ENCODE results near the gene FBXO39. TPM values are rescaled to one million over a fixed set of nuclear protein-coding genes. Genes with fewer than 3 reads are reported as not detected.

Gene FBXO39
- total RNA-seq, 4 donors from 2014 or later, result not detected

DNA sequence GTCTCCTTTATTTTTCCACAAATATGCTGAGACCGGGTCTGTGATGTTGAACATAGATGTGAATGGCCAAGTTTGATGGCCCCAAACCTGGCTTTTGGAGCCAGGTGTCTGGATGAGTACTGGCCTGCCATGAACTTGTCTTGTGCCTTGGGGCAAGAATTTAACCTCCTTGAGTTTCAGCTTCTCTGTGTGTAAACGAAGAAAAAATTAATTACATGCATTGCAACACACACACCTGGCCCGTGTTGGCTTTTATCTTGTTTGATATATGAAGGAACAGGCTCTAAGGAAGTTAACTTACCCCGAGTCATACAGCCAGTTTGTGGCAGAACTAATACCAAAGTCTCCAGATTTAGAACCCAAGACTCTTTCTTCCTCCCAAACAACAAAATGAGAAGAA is 13.1 kb downstream of the FBXO39 start:
- TF ChIP-seq EP300 (IDR thresholded peaks at IDR 0.05; ENCODE audit: low read depth), result no peak
- TF ChIP-seq CTCF (IDR thresholded peaks at IDR 0.05), result no peak
- TF ChIP-seq POLR2AphosphoS5 (IDR thresholded peaks at IDR 0.05), result no peak
- no peaks in the 10 kb centered on the region for H3K9me3 ChIP-seq
- intact Hi-C loops (cut with DNase I; ENCODE audit: low total_unique reads) (no loop called here), in situ Hi-C loops (cut with MboI; ENCODE audit: low pct_ligation_motif_present in 1 of 4, low pct_unique_long_range_greater_than_20kb in 1 of 4, low sequenced_read_pairs in 3 of 4) (loop anchor here in 1 of 4 donors (25.0 kb wide), 1 partner anchor 102 kb away; no protein-coding TSS in a partner anchor)
- peaks cover 75% of the 10 kb centered on the region for H3K27me3 ChIP-seq
- H3K27ac ChIP-seq, result no peak overlapping the region
- no peak for DNase-seq
- H3K4me3 ChIP-seq, result no peak overlapping the region
- H3K4me1 ChIP-seq, result no peaks in the 10 kb centered on the region
- WGBS, 2 donors (ENCODE audit: low coverage in 1 of 2), result 29 to 56% methylated on average over 1 to 4 of the region's 4 CpGs
- H3K36me3 ChIP-seq, result no peaks in the 10 kb centered on the region

DNA sequence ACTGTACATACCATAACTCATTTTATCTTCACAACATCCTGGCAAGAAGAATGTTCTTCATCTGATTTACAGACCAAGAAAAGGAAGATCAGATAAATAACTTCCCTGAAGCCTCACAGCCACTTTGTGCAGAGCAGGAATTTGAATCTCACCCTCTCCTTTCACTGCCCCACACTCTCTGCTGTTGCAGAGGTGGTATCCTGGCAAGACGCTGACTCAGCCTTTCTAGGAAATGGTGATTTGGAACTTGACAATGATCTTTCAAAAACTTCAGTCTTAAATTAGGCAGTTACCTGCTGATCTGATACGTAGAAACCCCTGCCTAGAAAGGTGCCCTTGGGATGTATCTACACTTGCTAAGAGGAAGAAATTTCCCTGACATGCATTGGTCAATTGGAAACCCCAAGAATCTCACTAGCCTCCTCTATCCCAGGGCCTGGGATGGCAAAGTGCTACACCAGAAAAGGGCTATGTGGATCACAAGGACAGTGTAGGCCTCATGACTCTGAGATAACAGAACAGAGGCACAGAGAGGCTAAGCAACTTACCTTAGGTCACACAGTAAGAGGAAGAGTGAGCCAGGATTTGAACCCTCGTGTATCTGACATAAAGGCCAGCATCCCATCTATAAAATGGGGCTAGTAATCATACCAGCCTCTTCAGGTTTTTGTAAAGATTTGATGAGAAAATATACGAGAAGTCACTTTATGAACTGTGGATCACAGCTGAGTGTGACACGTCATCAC is 17.9 kb downstream of the FBXO39 start:
- Histone ChIP-seq H3K27me3 (peaks cover 53% of the 10 kb centered on the region), H3K4me3 (no peak overlapping the region), H3K27ac (no peak overlapping the region), H3K36me3 (no peaks in the 10 kb centered on the region), H3K9me3 (no peaks in the 10 kb centered on the region), H3K4me1 (no peaks in the 10 kb centered on the region)
- WGBS, 2 donors (ENCODE audit: low coverage in 1 of 2), result 70 to 88% methylated on average over 3 to 5 of the region's 5 CpGs
- no peak for DNase-seq
- in situ Hi-C loops (cut with MboI; ENCODE audit: low pct_ligation_motif_present in 1 of 4, low pct_unique_long_range_greater_than_20kb in 1 of 4, low sequenced_read_pairs in 3 of 4), result loop anchor here in 1 of 4 donors (25.0 kb wide), 1 partner anchor 107 kb away; no protein-coding TSS in a partner anchor
- intact Hi-C loops (cut with DNase I; ENCODE audit: low total_unique reads), result no loop called here
- TF ChIP-seq CTCF (IDR thresholded peaks at IDR 0.05), result no peak
- TF ChIP-seq POLR2AphosphoS5 (IDR thresholded peaks at IDR 0.05), result no peak
- TF ChIP-seq EP300 (IDR thresholded peaks at IDR 0.05; ENCODE audit: low read depth), result no peak
- no peak for TF ChIP-seq POLR2A (IDR thresholded peaks at IDR 0.05)

DNA sequence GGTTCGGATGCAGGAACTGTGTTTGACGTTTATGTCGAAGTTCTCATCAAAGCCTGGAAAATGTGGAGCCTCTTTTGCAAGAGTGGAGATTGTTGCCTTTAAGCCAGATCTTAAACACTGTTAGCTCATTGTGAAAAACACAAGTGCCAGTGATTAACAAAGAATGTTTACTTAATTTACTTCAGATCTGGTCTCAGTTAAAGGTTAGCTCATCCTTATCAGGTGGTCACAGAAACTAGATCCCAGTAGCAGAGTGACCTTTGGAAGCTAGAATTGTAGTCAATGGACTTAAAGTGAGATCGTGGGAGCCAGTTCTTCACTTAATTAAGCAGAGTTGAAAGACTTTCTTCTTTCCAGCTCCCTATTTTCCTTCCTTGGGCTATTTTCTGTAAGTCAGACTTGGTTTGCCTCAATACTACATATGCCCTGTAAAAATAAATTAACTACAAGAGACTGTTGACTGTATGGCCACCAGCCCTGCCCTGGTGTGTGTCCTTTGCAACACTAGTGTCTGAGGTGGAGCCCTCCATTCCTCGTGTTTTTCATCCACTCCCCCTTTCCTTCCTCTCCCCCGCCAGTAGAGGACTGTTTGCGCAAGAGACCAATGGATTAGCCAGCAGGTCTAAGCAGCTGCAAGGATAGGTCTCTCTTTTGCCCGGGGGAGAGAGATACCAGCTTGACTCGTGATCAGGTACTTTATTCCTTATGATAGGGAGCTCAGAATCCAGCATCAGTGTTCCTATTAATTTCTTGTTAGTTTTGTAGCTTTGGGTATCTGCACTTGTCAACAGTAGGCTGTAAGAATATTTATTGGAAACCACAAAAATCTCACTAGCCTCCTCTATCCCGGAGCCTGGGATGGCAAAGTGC is 20.2 kb downstream of the FBXO39 start:
- in situ Hi-C loops (cut with MboI; ENCODE audit: low pct_ligation_motif_present in 1 of 4, low pct_unique_long_range_greater_than_20kb in 1 of 4, low sequenced_read_pairs in 3 of 4), result loop anchor here in 1 of 4 donors (25.0 kb wide), 1 partner anchor 109 kb away; no protein-coding TSS in a partner anchor
- intact Hi-C loops (cut with DNase I; ENCODE audit: low total_unique reads), result no loop called here
- H3K27me3 ChIP-seq, result peaks cover 34% of the 10 kb centered on the region
- no peak overlapping the region for H3K27ac ChIP-seq
- no peaks in the 10 kb centered on the region for H3K4me1 ChIP-seq
- H3K36me3 ChIP-seq, result no peaks in the 10 kb centered on the region
- no peaks in the 10 kb centered on the region for H3K9me3 ChIP-seq
- H3K4me3 ChIP-seq, result no peak overlapping the region
- TF ChIP-seq POLR2A (IDR thresholded peaks at IDR 0.05) (no peak), POLR2AphosphoS5 (IDR thresholded peaks at IDR 0.05) (no peak), CTCF (IDR thresholded peaks at IDR 0.05) (no peak), EP300 (IDR thresholded peaks at IDR 0.05; ENCODE audit: low read depth) (no peak)
- WGBS, 2 donors (ENCODE audit: low coverage in 1 of 2), result 55 to 64% methylated on average over 7 to 10 of the region's 10 CpGs
- no peak for DNase-seq

- H3K27ac ChIP-seq, result no peak overlapping the region
- no peak for TF ChIP-seq POLR2A (IDR thresholded peaks at IDR 0.05)
- TF ChIP-seq POLR2AphosphoS5 (IDR thresholded peaks at IDR 0.05), result no peak
- TF ChIP-seq EP300 (IDR thresholded peaks at IDR 0.05; ENCODE audit: low read depth), result no peak
- no peak for TF ChIP-seq CTCF (IDR thresholded peaks at IDR 0.05)
- intact Hi-C loops (cut with DNase I; ENCODE audit: low total_unique reads), result no loop called here
- no peak overlapping the region for H3K4me3 ChIP-seq
- in situ Hi-C loops (cut with MboI; ENCODE audit: low pct_ligation_motif_present in 1 of 4, low pct_unique_long_range_greater_than_20kb in 1 of 4, low sequenced_read_pairs in 3 of 4), result loop anchor here in 1 of 4 donors (25.0 kb wide), 1 partner anchor 110 kb away; no protein-coding TSS in a partner anchor
- no peaks in the 10 kb centered on the region for H3K4me1 ChIP-seq
- H3K27me3 ChIP-seq, result peaks cover 27% of the 10 kb centered on the region
- WGBS, 2 donors (ENCODE audit: low coverage in 1 of 2), result 80% methylated on average over 2 of the region's 2 CpGs
- no peaks in the 10 kb centered on the region for H3K9me3 ChIP-seq
- H3K36me3 ChIP-seq, result no peaks in the 10 kb centered on the region
- DNase-seq, result no peak
These were observed 21.0 kb downstream of the FBXO39 start for GRCh38 chr17:6796887-6797490.

Data from transverse colon (tissue), 4 donors.